PFSK-1 (cell line): ENCODE results near the gene SAA1.

Source experiments
- FOXP2 ChIP-seq: optimal IDR thresholded peaks from 2 replicates; pipeline ENCODE3; 2011; ENCODE audit warnings: borderline replicate concordance, control low read depth, inconsistent platforms; ENCODE audit not compliant: insufficient read depth; ENCODE audit errors: extremely low read length, extremely low read depth
- POLR2AphosphoS5 ChIP-seq: IDR thresholded peaks from 2 replicates; pipeline ENCODE4 v1.6.1; 2012; ENCODE audit warnings: low read depth, mild to moderate bottlenecking, control low read depth, low read length, moderate library complexity
- SIN3A ChIP-seq: IDR thresholded peaks from 2 replicates; pipeline ENCODE4 v1.6.1; 2012; ENCODE audit warnings: mild to moderate bottlenecking, low read length, moderate library complexity, borderline replicate concordance; ENCODE audit not compliant: insufficient read depth
- TAF1 ChIP-seq: IDR thresholded peaks from 2 replicates; pipeline ENCODE4 v1.6.1; 2012; ENCODE audit warnings: low read length, control low read depth, borderline replicate concordance; ENCODE audit not compliant: insufficient read depth
- TF ChIP-seq, protein P1 (sequence below), 2 experiments: IDR thresholded peaks; 2 replicates each; pipeline versions ENCODE4 v1.6.1 to v1.8.0; 2011 to 2012; ENCODE audit warnings: low read depth in 2 of 2, low read length in 2 of 2, control low read depth in 1 of 2, inconsistent platforms in 1 of 2, mild to moderate bottlenecking in 1 of 2, moderate library complexity in 1 of 2; ENCODE audit not compliant: insufficient read depth in 1 of 2

The SAA1 gene

DNA sequence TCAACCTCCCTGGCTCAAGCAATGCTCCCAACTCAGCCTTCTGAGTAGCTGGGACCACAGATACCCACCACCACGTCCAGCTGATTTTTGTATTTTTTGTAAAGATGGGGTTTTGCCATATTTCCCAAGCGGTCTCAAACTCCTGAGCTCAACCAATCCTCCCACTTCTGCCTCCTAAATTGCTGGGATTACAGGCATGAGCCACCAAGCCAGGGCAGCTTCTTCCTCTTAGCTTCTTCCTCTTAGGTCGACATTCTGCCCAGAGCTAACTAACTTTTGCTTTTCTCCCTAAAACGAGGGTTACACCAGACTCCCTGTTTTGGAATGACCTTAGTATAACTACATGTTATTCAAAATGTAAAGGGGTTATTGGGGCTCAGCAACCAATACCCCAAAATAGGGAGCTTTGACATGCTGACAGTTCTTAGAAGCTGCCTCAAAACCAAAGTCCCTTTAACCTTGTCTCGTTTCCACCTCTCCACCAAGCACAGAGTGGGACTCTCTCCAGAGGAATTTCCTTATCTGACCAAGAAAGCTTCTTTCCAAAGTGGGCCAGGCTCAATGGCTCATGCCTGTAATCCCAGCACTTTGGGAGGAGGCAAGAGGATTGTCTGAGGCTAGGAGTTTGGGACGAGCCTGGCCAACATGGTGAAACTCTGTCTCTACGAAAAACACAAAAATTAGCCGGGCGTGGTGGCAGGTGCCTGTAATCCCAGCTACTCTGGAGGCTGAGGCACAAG is 48.9 kb downstream of the SAA1 start:
- TF ChIP-seq FOXP2, result no peak
- TF ChIP-seq TAF1, result no peak
- TF ChIP-seq, protein P1, sequence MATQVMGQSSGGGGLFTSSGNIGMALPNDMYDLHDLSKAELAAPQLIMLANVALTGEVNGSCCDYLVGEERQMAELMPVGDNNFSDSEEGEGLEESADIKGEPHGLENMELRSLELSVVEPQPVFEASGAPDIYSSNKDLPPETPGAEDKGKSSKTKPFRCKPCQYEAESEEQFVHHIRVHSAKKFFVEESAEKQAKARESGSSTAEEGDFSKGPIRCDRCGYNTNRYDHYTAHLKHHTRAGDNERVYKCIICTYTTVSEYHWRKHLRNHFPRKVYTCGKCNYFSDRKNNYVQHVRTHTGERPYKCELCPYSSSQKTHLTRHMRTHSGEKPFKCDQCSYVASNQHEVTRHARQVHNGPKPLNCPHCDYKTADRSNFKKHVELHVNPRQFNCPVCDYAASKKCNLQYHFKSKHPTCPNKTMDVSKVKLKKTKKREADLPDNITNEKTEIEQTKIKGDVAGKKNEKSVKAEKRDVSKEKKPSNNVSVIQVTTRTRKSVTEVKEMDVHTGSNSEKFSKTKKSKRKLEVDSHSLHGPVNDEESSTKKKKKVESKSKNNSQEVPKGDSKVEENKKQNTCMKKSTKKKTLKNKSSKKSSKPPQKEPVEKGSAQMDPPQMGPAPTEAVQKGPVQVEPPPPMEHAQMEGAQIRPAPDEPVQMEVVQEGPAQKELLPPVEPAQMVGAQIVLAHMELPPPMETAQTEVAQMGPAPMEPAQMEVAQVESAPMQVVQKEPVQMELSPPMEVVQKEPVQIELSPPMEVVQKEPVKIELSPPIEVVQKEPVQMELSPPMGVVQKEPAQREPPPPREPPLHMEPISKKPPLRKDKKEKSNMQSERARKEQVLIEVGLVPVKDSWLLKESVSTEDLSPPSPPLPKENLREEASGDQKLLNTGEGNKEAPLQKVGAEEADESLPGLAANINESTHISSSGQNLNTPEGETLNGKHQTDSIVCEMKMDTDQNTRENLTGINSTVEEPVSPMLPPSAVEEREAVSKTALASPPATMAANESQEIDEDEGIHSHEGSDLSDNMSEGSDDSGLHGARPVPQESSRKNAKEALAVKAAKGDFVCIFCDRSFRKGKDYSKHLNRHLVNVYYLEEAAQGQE (IDR thresholded peaks at IDR 0.05; ENCODE audit: insufficient read depth in 1 of 2, low read depth in 2 of 2, low read length in 2 of 2), result no peak
- TF ChIP-seq POLR2AphosphoS5, result no peak
- no peak for TF ChIP-seq SIN3A

DNA sequence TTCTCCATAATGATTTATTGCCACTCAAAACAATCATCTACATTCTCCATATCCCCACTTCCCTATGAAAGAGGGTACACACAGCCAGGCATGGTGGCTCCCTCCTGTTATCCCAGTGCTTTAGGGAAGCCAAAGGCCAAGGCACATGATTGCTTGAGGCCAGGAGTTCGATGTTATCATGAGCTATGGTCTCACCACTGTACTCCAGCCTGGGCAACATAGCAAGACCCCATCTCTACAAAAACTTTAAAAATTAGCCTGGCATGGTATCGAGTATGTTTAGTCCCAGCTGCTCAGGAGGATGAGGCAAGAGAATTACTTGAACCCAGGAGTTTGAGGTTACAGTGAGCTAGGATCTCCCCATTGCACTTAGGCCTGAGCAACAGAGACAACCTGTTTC is 49.8 kb downstream of the SAA1 start:
- no peak for TF ChIP-seq FOXP2
- no peak for TF ChIP-seq SIN3A
- TF ChIP-seq, protein P1 (IDR thresholded peaks at IDR 0.05; ENCODE audit: insufficient read depth in 1 of 2, low read depth in 2 of 2, low read length in 2 of 2), result no peak

DNA sequence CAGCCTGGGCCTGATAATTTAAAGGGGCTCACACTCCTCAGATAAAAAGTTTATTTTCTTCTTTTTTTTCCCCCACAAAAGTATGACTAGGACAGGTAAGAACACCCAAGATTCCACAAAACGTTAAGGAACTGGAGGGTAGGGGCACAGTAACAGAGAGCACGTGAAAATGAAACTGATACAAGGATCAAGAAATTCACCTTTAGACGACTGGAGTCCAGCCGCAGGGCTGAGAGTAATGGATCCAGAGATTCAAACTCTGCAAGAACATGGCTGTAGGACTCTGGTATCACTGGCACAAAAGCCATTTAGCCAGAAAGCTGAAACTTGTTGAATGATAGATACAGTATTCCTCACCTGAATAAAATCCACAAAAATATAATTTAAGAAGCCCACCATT is 51.5 kb downstream of the SAA1 start:
- TF ChIP-seq POLR2AphosphoS5, result no peak
- no peak for TF ChIP-seq SIN3A
